HCT116 (cell line): ENCODE measurements around the gene SLC44A2. TPM values are rescaled to one million over a fixed set of nuclear protein-coding genes. Genes with fewer than 3 reads are reported as not detected.
A peak's percentile ranks its signal among the peaks of the same experiment; 100 is the strongest.

Experiments used
- ATAC-seq: fragments of 200-7000 bp; cut with Tn5 transposase; 2 replicates; pipeline ENCODE4 v1.9.1; 2020; ENCODE audit warnings: mild to moderate bottlenecking, moderate library complexity
- BruUV-seq: library from RNA; stranded (reverse); fragments of 400-500 nt; replicated peaks from 2 replicates; lab custom pipeline; 2021; lab: Mats Ljungman, UMichigan
- CTCF ChIA-PET: fragments of 300-600 bp; sonication (Branson Sonifier 250); formaldehyde crosslinking; loops from one replicate; lab custom pipeline; 2021; ENCODE audit warnings: antibody characterized with exemption; lab: Charles Lee
- POLR2A ChIA-PET: fragments of 300-600, 350-600 bp; sonication (Branson Sonifier 250); formaldehyde crosslinking; loops from one replicate; lab custom pipeline; 2021; ENCODE audit warnings: antibody characterized with exemption; lab: Charles Lee
- RAD21 ChIA-PET, 2 experiments: fragments of 300-600 bp; sonication (Branson Sonifier 250); formaldehyde crosslinking; loops; one replicate each; lab custom pipeline; 2023; ENCODE audit warnings: low total read pairs in 2 of 2; ENCODE audit not compliant: uncharacterized antibody in 2 of 2, unreplicated experiment in 2 of 2, low non-redundant PET in 1 of 2; lab: Charles Lee
- DNase-seq: peaks from one replicate; pipeline ENCODE4 v3.0.0-alpha.2; 2010; ENCODE audit warnings: low read depth, low spot score
- H2AFZ ChIP-seq: fragments of 200-600 bp; shearing (Covaris generic), sonication (generic); 2 replicates; pipeline ENCODE4 v1.6.1; 2017; ENCODE audit warnings: low read depth, mixed run types, mixed read lengths, antibody characterized with exemption, low read length; ENCODE audit not compliant: poor library complexity, severe bottlenecking
- H3K27ac ChIP-seq: 2 replicates; pipeline ENCODE4 v1.5.1; 2012; ENCODE audit warnings: low read depth, low read length
- H3K27me3 ChIP-seq: fragments of 200-600 bp; sonication (generic); 2 replicates; pipeline ENCODE4 v1.6.1; 2016; ENCODE audit warnings: mixed run types, low read length, mixed read lengths; ENCODE audit not compliant: insufficient read depth
- H3K36me3 ChIP-seq, 2 experiments: fragments of 200-500 bp in 1 of 2; fragments of 200-600 bp in 1 of 2; sonication (Bioruptor generic) in 1 of 2; sonication (generic) in 1 of 2; 2 replicates each; pipeline versions ENCODE4 v1.5.1 to v1.6.1; 2014 to 2016; ENCODE audit warnings: low read length in 2 of 2, inconsistent platforms in 1 of 2, mixed read lengths in 1 of 2, mixed run types in 1 of 2; ENCODE audit not compliant: insufficient read depth in 2 of 2, control insufficient read depth in 1 of 2
- H3K4me1 ChIP-seq, 2 experiments: fragments of 200-600 bp in 1 of 2; sonication (generic) in 1 of 2; 2 replicates each; pipeline versions ENCODE4 v1.5.1 to v1.6.1; 2012 to 2017; ENCODE audit warnings: low read length in 2 of 2, inconsistent platforms in 1 of 2, mild to moderate bottlenecking in 1 of 2, mixed read lengths in 1 of 2, mixed run types in 1 of 2, moderate library complexity in 1 of 2; ENCODE audit not compliant: insufficient read depth in 2 of 2, control insufficient read depth in 1 of 2
- H3K4me2 ChIP-seq: fragments of 200-600 bp; sonication (generic); 2 replicates; pipeline ENCODE4 v1.6.1; 2017; ENCODE audit warnings: mixed run types, low read length, mixed read lengths
- H3K4me3 ChIP-seq, 2 experiments: fragments of 200-600 bp in 1 of 2; sonication (generic) in 1 of 2; replicated peaks in 1 of 2; 2 replicates each; pipeline ENCODE4 v1.5.1; 2011 to 2016; ENCODE audit warnings: low read length in 2 of 2, control low read depth in 1 of 2, low read depth in 1 of 2, mild to moderate bottlenecking in 1 of 2, mixed read lengths in 1 of 2, mixed run types in 1 of 2
- H3K79me2 ChIP-seq: fragments of 200-600 bp; sonication (generic); 2 replicates; pipeline ENCODE4 v1.6.1; 2017; ENCODE audit warnings: mild to moderate bottlenecking, mixed run types, low read length, moderate library complexity, mixed read lengths; ENCODE audit not compliant: insufficient read depth
- H3K9ac ChIP-seq: fragments of 200-600 bp; sonication (generic); 2 replicates; pipeline ENCODE4 v1.6.1; 2016; ENCODE audit warnings: low read length, mixed read lengths
- H3K9me2 ChIP-seq: fragments of 200-600 bp; sonication (generic), shearing (Covaris generic); 2 replicates; pipeline ENCODE4 v1.6.1; 2017; ENCODE audit warnings: mixed run types, mild to moderate bottlenecking, moderate library complexity; ENCODE audit not compliant: insufficient read depth
- H3K9me3 ChIP-seq, 2 experiments: fragments of 200-500 bp in 1 of 2; fragments of 200-600 bp in 1 of 2; sonication (Bioruptor generic) in 1 of 2; sonication (generic) in 1 of 2; 2 replicates each; pipeline ENCODE4 v1.6.1; 2014 to 2017; ENCODE audit warnings: low read length in 2 of 2, mixed read lengths in 2 of 2, inconsistent platforms in 1 of 2, low read depth in 1 of 2, mild to moderate bottlenecking in 1 of 2, mixed run types in 1 of 2, moderate library complexity in 1 of 2; ENCODE audit not compliant: control insufficient read depth in 1 of 2, insufficient read depth in 1 of 2
- H4K20me1 ChIP-seq: fragments of 200-600 bp; sonication (generic), shearing (Covaris generic); 2 replicates; pipeline ENCODE4 v1.6.1; 2017; ENCODE audit warnings: mixed run types, mild to moderate bottlenecking, moderate library complexity; ENCODE audit not compliant: insufficient read depth
- CBX3 ChIP-seq: IDR thresholded peaks from 2 replicates; pipeline ENCODE4 v1.6.1; 2012; ENCODE audit warnings: low read depth
- CTCF ChIP-seq, 3 experiments: fragments of 200-600 bp in 1 of 3; sonication (generic) in 1 of 3; IDR thresholded peaks in 2 of 3; conservative IDR thresholded peaks in 1 of 3; 2 replicates each; pipeline ENCODE4 v1.5.1; 2012 to 2017; ENCODE audit warnings: low read depth in 2 of 3, low read length in 2 of 3, antibody characterized with exemption in 1 of 3, borderline replicate concordance in 1 of 3, control low read depth in 1 of 3, mild to moderate bottlenecking in 1 of 3, mixed read lengths in 1 of 3, mixed run types in 1 of 3, moderate library complexity in 1 of 3; ENCODE audit not compliant: insufficient read depth in 1 of 3
- ELF1 ChIP-seq: IDR thresholded peaks from 2 replicates; pipeline ENCODE4 v1.6.1; 2012; ENCODE audit warnings: low read depth, borderline replicate concordance
- EZH2 ChIP-seq: fragments of 200-600 bp; sonication (generic); IDR thresholded peaks from 2 replicates; pipeline ENCODE4 v1.6.1; 2017; ENCODE audit warnings: antibody characterized with exemption, mixed run types
- EZH2phosphoT487 ChIP-seq: fragments of 200-600 bp; IDR thresholded peaks from 2 replicates; pipeline ENCODE4 v1.6.1; 2018; ENCODE audit warnings: antibody characterized with exemption, borderline replicate concordance
- FOSL1 ChIP-seq: IDR thresholded peaks from 2 replicates; pipeline ENCODE4 v1.6.1; 2012; ENCODE audit warnings: low read depth
- JUND ChIP-seq: IDR thresholded peaks from 2 replicates; pipeline ENCODE4 v1.6.1; 2012
- RAD21 ChIP-seq: IDR thresholded peaks from 2 replicates; pipeline ENCODE4 v1.6.1; 2012; ENCODE audit warnings: low read depth, mild to moderate bottlenecking
- SRF ChIP-seq: IDR thresholded peaks from 2 replicates; pipeline ENCODE4 v1.6.1; 2012; ENCODE audit warnings: low read depth
- TCF7L2 ChIP-seq: IDR thresholded peaks from 2 replicates; pipeline ENCODE4 v1.7.0; 2011; ENCODE audit warnings: borderline replicate concordance, inconsistent platforms; ENCODE audit not compliant: insufficient read depth, insufficient read length; ENCODE audit errors: extremely low read depth
- YY1 ChIP-seq: IDR thresholded peaks from 2 replicates; pipeline ENCODE4 v1.6.1; 2011; ENCODE audit warnings: low read length, low read depth, moderate library complexity, mild to moderate bottlenecking; ENCODE audit not compliant: insufficient replicate concordance; ENCODE audit errors: extremely low read depth
- ZNF274 ChIP-seq: fragments of 200-500 bp; sonication (Bioruptor generic); IDR thresholded peaks from 2 replicates; pipeline ENCODE4 v1.6.1; 2014; ENCODE audit warnings: mild to moderate bottlenecking, low read depth, low read length, inconsistent platforms
- intact Hi-C: fragments of 100-400 bp; cut with micrococcal nuclease; formaldehyde crosslinking; loops from 2 replicates; pipeline ENCODE4 v1.10.0; 2022
- total RNA-seq: library from RNA; stranded (reverse); gene quantifications from one replicate; pipeline ENCODE4 v1.2.1, GENCODE V29; 2021; ENCODE audit not compliant: unreplicated experiment
- TF ChIP-seq, protein P1 (sequence below): IDR thresholded peaks from 2 replicates; pipeline ENCODE4 v1.6.1; 2012
- TF ChIP-seq, protein P2 (sequence below): IDR thresholded peaks from 2 replicates; pipeline ENCODE4 v1.6.1; 2012
- TF ChIP-seq, protein P3 (sequence below): IDR thresholded peaks from 2 replicates; pipeline ENCODE4 v1.6.1; 2011; ENCODE audit warnings: mild to moderate bottlenecking, low read length, moderate library complexity; ENCODE audit not compliant: insufficient replicate concordance; ENCODE audit errors: extremely low read depth

SLC44A2 gene
- total RNA-seq, 1 experiment from 2014 or later, result 90.9 TPM

DNA sequence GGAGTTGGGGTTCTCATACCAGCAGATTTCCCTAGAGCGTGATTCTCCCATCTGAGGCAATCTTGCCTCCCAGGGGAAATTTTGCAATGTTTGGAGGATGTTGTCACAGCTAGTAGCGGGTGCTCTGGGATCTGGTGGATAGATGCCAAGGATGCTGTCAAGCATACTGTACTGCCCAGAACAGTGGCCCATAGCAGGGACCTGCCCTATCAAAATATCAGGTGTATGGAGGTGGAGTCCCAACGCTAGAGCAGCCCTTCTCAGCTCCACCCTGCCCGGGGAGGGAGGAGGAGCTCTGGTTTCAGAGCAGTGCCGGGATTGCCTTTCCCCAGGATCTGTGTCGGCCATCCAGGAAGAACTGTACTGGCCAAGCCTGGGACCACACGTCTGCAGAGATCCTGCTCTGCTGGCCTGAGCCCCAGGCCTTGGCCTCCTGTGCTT lies 65.0 kb downstream of the SLC44A2 start:
- intact Hi-C loops, result no loop called here
- peaks cover 50 to 59% of the 10 kb centered on the region in 2 experiments for H3K36me3 ChIP-seq
- no peak for DNase-seq

DNA sequence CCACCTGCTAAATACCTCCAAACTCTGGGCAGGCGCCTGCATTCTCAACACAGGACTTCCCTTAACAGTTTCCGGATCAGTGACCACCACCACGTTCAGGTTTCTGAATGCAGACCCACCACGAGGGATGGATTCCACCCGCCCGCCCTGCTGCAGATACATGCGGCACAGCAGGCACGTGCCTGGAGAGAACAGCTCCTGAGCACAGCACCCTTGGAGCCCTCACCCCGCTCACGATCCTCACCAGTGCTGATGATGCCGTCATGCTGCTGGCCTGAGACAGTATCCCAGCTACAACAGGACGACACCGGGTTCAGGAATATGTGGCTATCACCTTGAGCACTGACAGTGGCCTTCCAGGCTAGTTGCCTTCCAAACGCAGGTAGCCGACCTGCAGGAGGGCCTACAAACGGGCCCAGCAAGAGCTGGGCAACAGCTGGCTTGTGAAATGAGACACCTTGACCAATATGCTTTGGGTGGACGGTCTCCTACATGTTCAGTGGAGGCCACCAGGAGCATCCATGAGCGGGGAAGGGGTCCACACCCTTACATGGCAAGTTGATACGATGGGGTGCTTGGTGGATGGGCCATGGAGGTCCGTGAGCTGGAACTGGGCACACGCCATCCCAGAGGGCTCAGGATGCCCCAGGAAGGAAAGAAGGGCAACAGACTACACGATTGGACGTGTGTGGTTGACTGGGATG lies 66.0 kb downstream of the SLC44A2 start:
- no peaks in the 10 kb centered on the region for H3K27me3 ChIP-seq
- no peak overlapping the region for H3K9ac ChIP-seq
- no peak overlapping the region for H2AFZ ChIP-seq
- peaks cover 32% of the 10 kb centered on the region; the same call in 1 of the 2 replicates for H3K79me2 ChIP-seq
- no peaks in the 10 kb centered on the region for H3K9me3 ChIP-seq
- POLR2A ChIA-PET, result no interaction called here
- no peak overlapping the region for H3K4me2 ChIP-seq
- no TSS peak for BruUV-seq
- H4K20me1 ChIP-seq, result peaks cover 8% of the 10 kb centered on the region; the same call in 1 of the 2 replicates
- no peak overlapping the region for H3K4me3 ChIP-seq
- ATAC-seq (no peak), DNase-seq (no peak)
- H3K4me1 ChIP-seq, result peaks cover 3 to 13% of the 10 kb centered on the region in 2 experiments; a peak in 3 of 4 replicates
- no peak overlapping the region for H3K27ac ChIP-seq
- H3K36me3 ChIP-seq, result peaks cover 45 to 57% of the 10 kb centered on the region in 2 experiments
- no peaks in the 10 kb centered on the region for H3K9me2 ChIP-seq
- intact Hi-C loops, result no loop called here
- RAD21 ChIA-PET, result no interaction called here
- CTCF ChIA-PET, result no interaction called here
- no peak for TF ChIP-seq EZH2
- TF ChIP-seq FOSL1, result no peak
- no peak for TF ChIP-seq CTCF (IDR thresholded peaks at IDR 0.05 in 2 of 3, conservative IDR thresholded peaks at IDR 0.05 in 1 of 3; ENCODE audit: borderline replicate concordance in 1 of 3, insufficient read depth in 1 of 3, low read depth in 2 of 3, low read length in 2 of 3)
- TF ChIP-seq, protein P1, sequence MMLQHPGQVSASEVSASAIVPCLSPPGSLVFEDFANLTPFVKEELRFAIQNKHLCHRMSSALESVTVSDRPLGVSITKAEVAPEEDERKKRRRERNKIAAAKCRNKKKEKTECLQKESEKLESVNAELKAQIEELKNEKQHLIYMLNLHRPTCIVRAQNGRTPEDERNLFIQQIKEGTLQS, result no peak
- TF ChIP-seq ELF1, result no peak
- TF ChIP-seq, protein P2, sequence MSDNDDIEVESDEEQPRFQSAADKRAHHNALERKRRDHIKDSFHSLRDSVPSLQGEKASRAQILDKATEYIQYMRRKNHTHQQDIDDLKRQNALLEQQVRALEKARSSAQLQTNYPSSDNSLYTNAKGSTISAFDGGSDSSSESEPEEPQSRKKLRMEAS, result no peak
- TF ChIP-seq YY1, result no peak
- TF ChIP-seq SRF, result no peak
- no peak for TF ChIP-seq TCF7L2
- TF ChIP-seq EZH2phosphoT487, result no peak
- no peak for TF ChIP-seq CBX3

More for the DNA sequence above, 65.0 kb downstream of the SLC44A2 start:
- ChIA-PET RAD21 (no interaction called here), CTCF (no interaction called here), POLR2A (no interaction called here)
- peaks cover 40% of the 10 kb centered on the region; the same call in 1 of the 2 replicates for H3K79me2 ChIP-seq
- ATAC-seq, result peak; percentile 21; the same call in 1 of the 2 replicates
- no TSS peak for BruUV-seq
- peaks cover 2 to 5% of the 10 kb centered on the region in 2 experiments; a peak in 3 of 4 replicates for H3K4me1 ChIP-seq
- H3K27ac ChIP-seq, result no peak overlapping the region
- H3K4me3 ChIP-seq, result no peak overlapping the region
- no peaks in the 10 kb centered on the region for H3K9me3 ChIP-seq
- H3K9me2 ChIP-seq, result no peaks in the 10 kb centered on the region
- peaks cover 10% of the 10 kb centered on the region; the same call in 1 of the 2 replicates for H4K20me1 ChIP-seq
- no peak overlapping the region for H3K9ac ChIP-seq
- no peaks in the 10 kb centered on the region for H3K27me3 ChIP-seq
- H2AFZ ChIP-seq, result no peak overlapping the region
- TF ChIP-seq, protein P3, sequence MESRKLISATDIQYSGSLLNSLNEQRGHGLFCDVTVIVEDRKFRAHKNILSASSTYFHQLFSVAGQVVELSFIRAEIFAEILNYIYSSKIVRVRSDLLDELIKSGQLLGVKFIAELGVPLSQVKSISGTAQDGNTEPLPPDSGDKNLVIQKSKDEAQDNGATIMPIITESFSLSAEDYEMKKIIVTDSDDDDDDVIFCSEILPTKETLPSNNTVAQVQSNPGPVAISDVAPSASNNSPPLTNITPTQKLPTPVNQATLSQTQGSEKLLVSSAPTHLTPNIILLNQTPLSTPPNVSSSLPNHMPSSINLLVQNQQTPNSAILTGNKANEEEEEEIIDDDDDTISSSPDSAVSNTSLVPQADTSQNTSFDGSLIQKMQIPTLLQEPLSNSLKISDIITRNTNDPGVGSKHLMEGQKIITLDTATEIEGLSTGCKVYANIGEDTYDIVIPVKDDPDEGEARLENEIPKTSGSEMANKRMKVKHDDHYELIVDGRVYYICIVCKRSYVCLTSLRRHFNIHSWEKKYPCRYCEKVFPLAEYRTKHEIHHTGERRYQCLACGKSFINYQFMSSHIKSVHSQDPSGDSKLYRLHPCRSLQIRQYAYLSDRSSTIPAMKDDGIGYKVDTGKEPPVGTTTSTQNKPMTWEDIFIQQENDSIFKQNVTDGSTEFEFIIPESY, result no peak
- TF ChIP-seq JUND (no peak), RAD21 (no peak), SRF (no peak), CBX3 (no peak), ZNF274 (no peak)
- H3K4me2 ChIP-seq, result no peak overlapping the region
